ENCODE results near the gene CACNA2D3. TPM values are rescaled to one million over a fixed set of nuclear protein-coding genes. Genes with fewer than 3 reads are reported as not detected.

The CACNA2D3 gene
- polyA plus RNA-seq, 1 donor from 2014 or later, result 26.2 TPM

DNA sequence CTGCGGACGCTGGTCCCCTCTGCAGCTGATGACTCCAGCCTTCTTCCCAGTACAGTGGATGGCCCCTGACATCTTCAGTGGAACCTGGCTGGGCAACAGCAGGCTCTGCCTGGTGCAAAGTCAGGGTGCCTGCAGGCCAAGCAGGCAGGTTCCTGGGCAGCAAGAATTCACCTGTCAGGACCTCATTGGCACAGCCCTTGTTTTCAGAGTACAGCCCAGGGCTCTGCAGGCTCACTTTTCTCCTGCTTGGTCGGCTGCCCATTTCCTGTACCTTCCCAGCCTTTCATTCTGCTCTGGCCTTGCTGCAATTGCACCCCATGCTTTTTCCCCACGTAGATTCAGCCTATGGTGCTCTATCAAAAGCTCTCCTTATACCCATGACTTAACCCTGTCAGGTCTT lies 749.5 kb downstream of the CACNA2D3 start:
- Histone ChIP-seq H3K4me3 (ENCODE audit: low read length) (no peak overlapping the region), H3K27ac (ENCODE audit: low read length) (no peak overlapping the region), H3K4me2 (ENCODE audit: low read length) (no peak overlapping the region), H3F3A (ENCODE audit: insufficient read depth, low read length, poor library complexity, severe bottlenecking) (no peaks in the 10 kb centered on the region), H4K20me1 (ENCODE audit: insufficient read depth) (no peaks in the 10 kb centered on the region), H3K9me3 (ENCODE audit: low read length) (no peaks in the 10 kb centered on the region), H3K9ac (ENCODE audit: low read length) (no peak overlapping the region), H2AFZ (ENCODE audit: low read depth, low read length) (no peak overlapping the region), H3K9me2 (ENCODE audit: insufficient read depth, low read length) (no peaks in the 10 kb centered on the region), H3K36me3 (ENCODE audit: insufficient read depth, low read length) (no peaks in the 10 kb centered on the region), H3K27me3 (ENCODE audit: insufficient read depth, low read depth, low read length) (no peaks in the 10 kb centered on the region), H3K79me2 (replicated peaks; ENCODE audit: insufficient read depth, low read length) (no peaks in the 10 kb centered on the region)
- TF ChIP-seq, protein P1, sequence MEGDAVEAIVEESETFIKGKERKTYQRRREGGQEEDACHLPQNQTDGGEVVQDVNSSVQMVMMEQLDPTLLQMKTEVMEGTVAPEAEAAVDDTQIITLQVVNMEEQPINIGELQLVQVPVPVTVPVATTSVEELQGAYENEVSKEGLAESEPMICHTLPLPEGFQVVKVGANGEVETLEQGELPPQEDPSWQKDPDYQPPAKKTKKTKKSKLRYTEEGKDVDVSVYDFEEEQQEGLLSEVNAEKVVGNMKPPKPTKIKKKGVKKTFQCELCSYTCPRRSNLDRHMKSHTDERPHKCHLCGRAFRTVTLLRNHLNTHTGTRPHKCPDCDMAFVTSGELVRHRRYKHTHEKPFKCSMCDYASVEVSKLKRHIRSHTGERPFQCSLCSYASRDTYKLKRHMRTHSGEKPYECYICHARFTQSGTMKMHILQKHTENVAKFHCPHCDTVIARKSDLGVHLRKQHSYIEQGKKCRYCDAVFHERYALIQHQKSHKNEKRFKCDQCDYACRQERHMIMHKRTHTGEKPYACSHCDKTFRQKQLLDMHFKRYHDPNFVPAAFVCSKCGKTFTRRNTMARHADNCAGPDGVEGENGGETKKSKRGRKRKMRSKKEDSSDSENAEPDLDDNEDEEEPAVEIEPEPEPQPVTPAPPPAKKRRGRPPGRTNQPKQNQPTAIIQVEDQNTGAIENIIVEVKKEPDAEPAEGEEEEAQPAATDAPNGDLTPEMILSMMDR (IDR thresholded peaks at IDR 0.05; ENCODE audit: poor library complexity, severe bottlenecking), result no peak
- no peak for TF ChIP-seq RAD21 (conservative IDR thresholded peaks at IDR 0.05)

DNA sequence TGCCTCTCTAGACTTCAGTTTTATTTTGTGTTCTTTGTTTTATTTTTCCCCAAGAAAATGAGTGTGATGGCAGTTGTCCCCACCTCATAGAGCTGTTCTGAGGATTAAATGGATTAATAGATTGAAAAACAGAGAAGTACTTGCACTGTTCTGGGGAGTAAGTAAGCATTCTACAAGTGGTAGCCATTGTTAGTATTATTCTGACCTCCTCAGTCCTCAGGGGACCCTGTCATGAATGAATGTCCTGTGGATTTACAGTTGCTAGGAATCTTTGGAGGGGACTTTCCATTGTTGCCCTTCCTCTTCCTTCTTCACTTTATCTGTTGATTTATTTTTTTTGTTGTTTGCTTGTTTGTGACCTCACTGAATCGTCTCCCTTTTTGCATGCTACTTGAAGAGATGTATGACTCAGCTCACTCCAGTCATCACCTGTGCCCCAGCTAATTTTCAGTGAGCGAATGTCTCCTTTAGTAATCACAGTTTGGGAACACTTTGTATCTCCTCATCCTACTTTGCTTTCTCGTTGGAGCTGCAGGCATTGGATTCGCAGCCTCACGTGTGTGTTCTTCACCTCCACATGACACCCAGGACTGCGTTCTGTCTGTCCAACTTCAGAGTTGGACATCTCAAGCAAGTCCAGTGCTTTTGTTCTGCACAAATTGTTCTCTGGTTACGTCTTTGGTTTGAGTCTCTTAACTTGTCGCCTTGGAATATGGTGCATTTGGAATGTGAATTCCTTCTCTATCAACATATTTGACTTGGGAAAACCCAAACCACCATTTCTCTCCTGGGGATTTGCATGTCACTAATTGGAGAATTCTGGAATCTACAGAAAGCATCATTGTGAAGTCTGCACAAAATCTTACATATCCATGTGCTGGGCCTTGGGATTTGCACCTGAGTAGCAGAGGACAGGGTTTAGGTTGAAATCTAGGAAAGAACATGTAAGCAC lies 751.0 kb downstream of the CACNA2D3 start:
- H2AFZ ChIP-seq (ENCODE audit: low read depth, low read length), result no peak overlapping the region
- no peaks in the 10 kb centered on the region for H3K27me3 ChIP-seq (ENCODE audit: insufficient read depth, low read depth, low read length)
- H3K9ac ChIP-seq (ENCODE audit: low read length), result no peak overlapping the region
- no peaks in the 10 kb centered on the region for H3K9me2 ChIP-seq (ENCODE audit: insufficient read depth, low read length)
- H3F3A ChIP-seq (ENCODE audit: insufficient read depth, low read length, poor library complexity, severe bottlenecking), result no peaks in the 10 kb centered on the region
- no peaks in the 10 kb centered on the region for H3K9me3 ChIP-seq (ENCODE audit: low read length)
- no peak overlapping the region for H3K4me2 ChIP-seq (ENCODE audit: low read length)
- H3K27ac ChIP-seq (ENCODE audit: low read length), result no peak overlapping the region
- no peaks in the 10 kb centered on the region for H3K79me2 ChIP-seq (replicated peaks; ENCODE audit: insufficient read depth, low read length)
- no peak for TF ChIP-seq SMC3 (conservative IDR thresholded peaks at IDR 0.05; ENCODE audit: poor library complexity)
- no peak for TF ChIP-seq EP300 (conservative IDR thresholded peaks at IDR 0.05; ENCODE audit: poor library complexity, severe bottlenecking)
- no peak for TF ChIP-seq POLR2AphosphoS5 (IDR thresholded peaks at IDR 0.05)
- TF ChIP-seq EZH2 (IDR thresholded peaks at IDR 0.05; ENCODE audit: borderline replicate concordance, insufficient read depth, low read length, poor library complexity, severe bottlenecking), result no peak
- no peak for TF ChIP-seq TAF1 (IDR thresholded peaks at IDR 0.05; ENCODE audit: low read depth)
- TF ChIP-seq, protein P1 (IDR thresholded peaks at IDR 0.05; ENCODE audit: poor library complexity, severe bottlenecking), result no peak
- TF ChIP-seq, protein P2, sequence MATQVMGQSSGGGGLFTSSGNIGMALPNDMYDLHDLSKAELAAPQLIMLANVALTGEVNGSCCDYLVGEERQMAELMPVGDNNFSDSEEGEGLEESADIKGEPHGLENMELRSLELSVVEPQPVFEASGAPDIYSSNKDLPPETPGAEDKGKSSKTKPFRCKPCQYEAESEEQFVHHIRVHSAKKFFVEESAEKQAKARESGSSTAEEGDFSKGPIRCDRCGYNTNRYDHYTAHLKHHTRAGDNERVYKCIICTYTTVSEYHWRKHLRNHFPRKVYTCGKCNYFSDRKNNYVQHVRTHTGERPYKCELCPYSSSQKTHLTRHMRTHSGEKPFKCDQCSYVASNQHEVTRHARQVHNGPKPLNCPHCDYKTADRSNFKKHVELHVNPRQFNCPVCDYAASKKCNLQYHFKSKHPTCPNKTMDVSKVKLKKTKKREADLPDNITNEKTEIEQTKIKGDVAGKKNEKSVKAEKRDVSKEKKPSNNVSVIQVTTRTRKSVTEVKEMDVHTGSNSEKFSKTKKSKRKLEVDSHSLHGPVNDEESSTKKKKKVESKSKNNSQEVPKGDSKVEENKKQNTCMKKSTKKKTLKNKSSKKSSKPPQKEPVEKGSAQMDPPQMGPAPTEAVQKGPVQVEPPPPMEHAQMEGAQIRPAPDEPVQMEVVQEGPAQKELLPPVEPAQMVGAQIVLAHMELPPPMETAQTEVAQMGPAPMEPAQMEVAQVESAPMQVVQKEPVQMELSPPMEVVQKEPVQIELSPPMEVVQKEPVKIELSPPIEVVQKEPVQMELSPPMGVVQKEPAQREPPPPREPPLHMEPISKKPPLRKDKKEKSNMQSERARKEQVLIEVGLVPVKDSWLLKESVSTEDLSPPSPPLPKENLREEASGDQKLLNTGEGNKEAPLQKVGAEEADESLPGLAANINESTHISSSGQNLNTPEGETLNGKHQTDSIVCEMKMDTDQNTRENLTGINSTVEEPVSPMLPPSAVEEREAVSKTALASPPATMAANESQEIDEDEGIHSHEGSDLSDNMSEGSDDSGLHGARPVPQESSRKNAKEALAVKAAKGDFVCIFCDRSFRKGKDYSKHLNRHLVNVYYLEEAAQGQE (IDR thresholded peaks at IDR 0.05; ENCODE audit: borderline replicate concordance), result no peak
- TF ChIP-seq RAD21 (conservative IDR thresholded peaks at IDR 0.05), result no peak
- TF ChIP-seq MXI1 (conservative IDR thresholded peaks at IDR 0.05; ENCODE audit: poor library complexity, severe bottlenecking), result no peak
- H4K20me1 ChIP-seq (ENCODE audit: insufficient read depth), result no peaks in the 10 kb centered on the region
- H3K36me3 ChIP-seq (ENCODE audit: insufficient read depth, low read length), result no peaks in the 10 kb centered on the region
- no peak overlapping the region for H3K4me3 ChIP-seq (ENCODE audit: low read length)

Data from neural cell (in vitro differentiated cells).